K562 (cell line): Measurements from ENCODE around the gene LRRC10B. TPM values are rescaled to one million over a fixed set of nuclear protein-coding genes. Genes with fewer than 3 reads are reported as not detected.

ENCODE experiments used
- ATAC-seq: fragments of 200-7000 bp; cut with Tn5 transposase; 3 replicates; pipeline ENCODE4 v1.9.1; 2020; ENCODE audit warnings: moderate library complexity
- BruUV-seq: library from RNA; stranded (reverse); fragments of 400-500 nt; replicated peaks from 2 replicates; lab custom pipeline; 2021; lab: Mats Ljungman, UMichigan
- CTCF ChIA-PET: fragments of 300-600 bp; formaldehyde crosslinking; extraction: SDS; loops from one replicate; lab custom pipeline; 2021; ENCODE audit warnings: low intra/inter-chr PET ratio; lab: Yijun Ruan, JAX
- POLR2A ChIA-PET: fragments of 300-600, 350-650 bp; sonication (Branson Sonifier 250); formaldehyde crosslinking; extraction: SDS; loops from one replicate; lab custom pipeline; 2021; ENCODE audit warnings: antibody characterized with exemption, inconsistent platforms; lab: Yijun Ruan, JAX
- DNase-seq, 4 experiments: peaks; one replicate each; pipeline versions ENCODE4 v3.0.0 to v3.0.0-alpha.2; 2011 to 2018; ENCODE audit warnings: low spot score in 3 of 4, mixed read lengths in 3 of 4; ENCODE audit errors: extremely low read depth in 1 of 4
- FAIRE-seq: peaks from 2 replicates; lab custom pipeline; 2011; peaks lifted over from hg19 to GRCh38; lab: Jason Lieb, UNC
- H2AFZ ChIP-seq: 2 replicates; pipeline ENCODE4 v1.6.0; 2011; ENCODE audit warnings: low read depth, low read length, control low read depth, inconsistent platforms
- H3K27ac ChIP-seq: fragments of 200-600 bp; 3 replicates; pipeline ENCODE4 v1.8.0; 2011; ENCODE audit warnings: low read depth, mild to moderate bottlenecking, control low read depth, inconsistent platforms, low read length, moderate library complexity, mixed read lengths; ENCODE audit errors: extremely low read depth
- H3K27me3 ChIP-seq, 2 experiments: fragments of 300-600 bp in 1 of 2; 2 replicates in 1 of 2; 3 replicates in 1 of 2; pipeline versions ENCODE4 v1.6.0 to v1.8.0; 2011; ENCODE audit warnings: inconsistent platforms in 2 of 2, low read length in 2 of 2, mild to moderate bottlenecking in 1 of 2, mixed read lengths in 1 of 2, moderate library complexity in 1 of 2; ENCODE audit not compliant: control insufficient read depth in 2 of 2, insufficient read depth in 2 of 2
- H3K36me3 ChIP-seq: fragments of 300-600 bp; 3 replicates; pipeline ENCODE4 v1.8.0; 2011; ENCODE audit warnings: mild to moderate bottlenecking, low read length, inconsistent platforms; ENCODE audit not compliant: control insufficient read depth, insufficient read depth
- H3K4me1 ChIP-seq, 2 experiments: fragments of 200-600 bp in 1 of 2; replicated peaks in 1 of 2; 2 replicates in 1 of 2; 3 replicates in 1 of 2; pipeline versions ENCODE4 v1.5.1 to v1.8.0; 2011; ENCODE audit warnings: inconsistent platforms in 2 of 2, low read length in 2 of 2, mild to moderate bottlenecking in 1 of 2, mixed read lengths in 1 of 2, moderate library complexity in 1 of 2; ENCODE audit not compliant: control insufficient read depth in 2 of 2, insufficient read depth in 2 of 2
- H3K4me2 ChIP-seq: 2 replicates; pipeline ENCODE4 v1.6.1; 2011; ENCODE audit warnings: low read length, control low read depth, inconsistent platforms, mixed read lengths; ENCODE audit not compliant: insufficient read depth
- H3K4me3 ChIP-seq: fragments of 200-600 bp; sonication (generic), shearing (Covaris generic); 2 replicates; pipeline ENCODE4 v1.5.1; 2016; ENCODE audit warnings: control low read depth, inconsistent platforms
- H3K79me2 ChIP-seq: fragments of 200-600 bp; 3 replicates; pipeline ENCODE4 v1.8.0; 2011; ENCODE audit warnings: low read length, inconsistent platforms; ENCODE audit not compliant: control insufficient read depth, insufficient read depth
- H3K9ac ChIP-seq, 2 experiments: 2 replicates each; pipeline versions ENCODE4 v1.6.0 to v1.6.1; 2011; ENCODE audit warnings: low read depth in 2 of 2, low read length in 2 of 2, control low read depth in 1 of 2, inconsistent platforms in 1 of 2, mild to moderate bottlenecking in 1 of 2, mixed read lengths in 1 of 2; ENCODE audit not compliant: insufficient read depth in 1 of 2
- H3K9me1 ChIP-seq: one replicate; pipeline ENCODE4 v1.6.0; 2011; ENCODE audit warnings: inconsistent platforms, mild to moderate bottlenecking, low read length, moderate library complexity; ENCODE audit not compliant: control insufficient read depth, insufficient read depth
- H3K9me3 ChIP-seq: replicated peaks from 2 replicates; pipeline ENCODE4 v1.5.1; 2011; ENCODE audit warnings: low read depth, low read length, inconsistent platforms; ENCODE audit not compliant: control insufficient read depth, insufficient read depth
- H4K20me1 ChIP-seq: replicated peaks from 2 replicates; pipeline ENCODE4 v1.6.1; 2011; ENCODE audit warnings: low read length, inconsistent platforms, mixed read lengths; ENCODE audit not compliant: control insufficient read depth, insufficient read depth
- ADNP ChIP-seq: fragments of 200-800 bp; sonication (Bioruptor generic); IDR thresholded peaks from 2 replicates; pipeline ENCODE4 v1.6.1; 2016; ENCODE audit warnings: missing genetic modification characterization, missing compliant biosample characterization
- CTCF ChIP-seq, 3 experiments: IDR thresholded peaks in 2 of 3; conservative IDR thresholded peaks in 1 of 3; 2 replicates each; pipeline ENCODE4 v1.5.1; 2011 to 2012; ENCODE audit warnings: low read length in 3 of 3, mild to moderate bottlenecking in 3 of 3, control low read depth in 2 of 3, improper control_type of control experiment in 1 of 3, inconsistent platforms in 1 of 3, low read depth in 1 of 3, mixed read lengths in 1 of 3, moderate library complexity in 1 of 3; ENCODE audit not compliant: insufficient read depth in 2 of 3
- EP300 ChIP-seq: IDR thresholded peaks from 2 replicates; pipeline ENCODE4 v1.6.1; 2012; ENCODE audit warnings: low read length, improper control_type of control experiment
- ETS2 ChIP-seq: IDR thresholded peaks from 2 replicates; pipeline ENCODE4 v1.6.1; 2016; ENCODE audit warnings: borderline replicate concordance, missing genetic modification characterization, mild to moderate bottlenecking, moderate library complexity, missing compliant biosample characterization; ENCODE audit not compliant: poor library complexity, severe bottlenecking
- FOXP1 ChIP-seq: sonication (generic); formaldehyde crosslinking; IDR thresholded peaks from 2 replicates; pipeline ENCODE4 v1.8.0; 2022; ENCODE audit warnings: mild to moderate bottlenecking, missing genetic modification reagents
- HMGXB4 ChIP-seq: sonication (generic); formaldehyde crosslinking; IDR thresholded peaks from 2 replicates; pipeline ENCODE4 v1.8.1; 2023; ENCODE audit warnings: mild to moderate bottlenecking, missing genetic modification reagents
- KDM2B ChIP-seq: fragments of 250-450 bp; sonication (Bioruptor Pico); IDR thresholded peaks from 2 replicates; pipeline ENCODE4 v1.8.0; 2021; ENCODE audit warnings: mild to moderate bottlenecking, moderate library complexity
- MEF2D ChIP-seq: conservative IDR thresholded peaks from 2 replicates; pipeline ENCODE4 v1.6.1; 2016; ENCODE audit warnings: low read depth, missing genetic modification characterization, missing compliant biosample characterization
- NFRKB ChIP-seq: fragments of 450-650 bp; IDR thresholded peaks from 2 replicates; pipeline ENCODE4 v1.6.1; 2016; ENCODE audit warnings: low read depth
- POLR2AphosphoS5 ChIP-seq: IDR thresholded peaks from 2 replicates; pipeline ENCODE4 v1.6.1; 2011; ENCODE audit warnings: mild to moderate bottlenecking, low read depth, low read length, moderate library complexity; ENCODE audit not compliant: control insufficient read depth, insufficient read depth
- RFX1 ChIP-seq: fragments of 450-650 bp; IDR thresholded peaks from 2 replicates; pipeline ENCODE4 v1.6.1; 2016; ENCODE audit warnings: mild to moderate bottlenecking, moderate library complexity
- SMAD3 ChIP-seq: fragments of 450-650 bp; formaldehyde crosslinking; conservative IDR thresholded peaks from 2 replicates; pipeline ENCODE4 v1.4.0; 2020; ENCODE audit warnings: mild to moderate bottlenecking
- SMARCC2 ChIP-seq: fragments of 450-650 bp; IDR thresholded peaks from 2 replicates; pipeline ENCODE4 v1.6.1; 2017; ENCODE audit warnings: antibody characterized with exemption, moderate library complexity, mild to moderate bottlenecking, low read depth
- ZNF445 ChIP-seq: fragments of 250-450 bp; sonication (Bioruptor Pico); IDR thresholded peaks from 2 replicates; pipeline ENCODE4 v1.4.0; 2020; ENCODE audit warnings: low read depth, mild to moderate bottlenecking, moderate library complexity
- WGBS: fragments of 100-300 bp; shearing (Covaris generic); methylation state at CpG from one replicate; pipeline ENCODE4 v1.1.6; 2016; ENCODE audit warnings: low coverage, mixed read lengths; ENCODE audit not compliant: insufficient coverage; ENCODE audit errors: missing lambda C conversion rate; 5-methylcytosine and 5-hydroxymethylcytosine counted together
- in situ Hi-C: fragments of 300-500 bp; cut with MboI; formaldehyde crosslinking; loops from 4 replicates; pipeline ENCODE4 v1.15.0; 2018; ENCODE audit warnings: inconsistent platforms, mixed read lengths
- intact Hi-C: fragments of 100-400 bp; cut with micrococcal nuclease; formaldehyde crosslinking; loops from 2 replicates; pipeline ENCODE4 v1.14.2; 2022
- polyA plus RNA-seq, 8 experiments: library from polyadenylated mRNA; depleted of rRNA in 4 of 8; stranded (reverse) in 5 of 8; unstranded in 3 of 8; fragments of >200 nt; fragmentation: Nextera tagmentation in 2 of 8; fragmentation: Illumina TruSeq in 1 of 8; extraction: Ambion mirVana in 2 of 8; extraction: Trizol in 1 of 8; gene quantifications; 2 replicates each; pipeline versions ENCODE4 v1.2.1 to v1.2.3, GENCODE V29; 2011 to 2014; ENCODE audit warnings: inconsistent platforms in 1 of 8, missing spikeins in 1 of 8
- total RNA-seq, 7 experiments: library from RNA; depleted of rRNA in 6 of 7; stranded (reverse); fragments of >200 nt in 6 of 7; fragmentation: Illumina TruSeq in 2 of 7; extraction: Trizol in 2 of 7; gene quantifications; 2 replicates each; pipeline versions ENCODE4 v1.2.1 to v1.2.3, GENCODE V29; 2011 to 2021; ENCODE audit warnings: low replicate concordance in 1 of 7
- TF ChIP-seq, protein P1 (sequence below): sonication (generic); formaldehyde crosslinking; IDR thresholded peaks from 2 replicates; pipeline ENCODE4 v1.8.0; 2022; ENCODE audit warnings: mild to moderate bottlenecking, missing genetic modification reagents

LRRC10B gene
- total and polyA plus RNA-seq, 9 of the 15 experiments (the other 6 are each of a cell fraction or from before 2014, with no cell fraction given), result 0.11 TPM; not detected in 8

DNA sequence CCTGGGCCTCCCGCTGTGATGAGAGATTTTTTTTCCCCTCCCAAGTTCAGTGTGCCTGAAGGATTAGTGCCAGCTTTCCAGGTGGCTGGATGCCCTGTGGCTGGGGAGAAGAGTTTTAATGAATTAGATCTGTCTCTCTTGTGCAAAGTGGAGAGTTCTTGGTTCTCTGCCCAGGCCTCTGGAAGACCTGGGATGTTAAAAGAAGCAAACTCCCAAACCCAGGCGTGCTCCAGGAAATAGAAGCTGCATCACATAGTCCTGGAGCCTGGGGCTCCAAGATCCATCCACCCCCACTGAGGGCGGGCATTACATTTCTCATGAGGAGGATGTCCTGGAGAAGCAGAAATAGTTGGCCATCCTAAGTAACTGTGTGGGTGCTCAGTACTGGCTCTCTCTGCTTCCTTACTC lies 48.1 kb upstream of the LRRC10B start (continued):
- TF ChIP-seq, protein P1, sequence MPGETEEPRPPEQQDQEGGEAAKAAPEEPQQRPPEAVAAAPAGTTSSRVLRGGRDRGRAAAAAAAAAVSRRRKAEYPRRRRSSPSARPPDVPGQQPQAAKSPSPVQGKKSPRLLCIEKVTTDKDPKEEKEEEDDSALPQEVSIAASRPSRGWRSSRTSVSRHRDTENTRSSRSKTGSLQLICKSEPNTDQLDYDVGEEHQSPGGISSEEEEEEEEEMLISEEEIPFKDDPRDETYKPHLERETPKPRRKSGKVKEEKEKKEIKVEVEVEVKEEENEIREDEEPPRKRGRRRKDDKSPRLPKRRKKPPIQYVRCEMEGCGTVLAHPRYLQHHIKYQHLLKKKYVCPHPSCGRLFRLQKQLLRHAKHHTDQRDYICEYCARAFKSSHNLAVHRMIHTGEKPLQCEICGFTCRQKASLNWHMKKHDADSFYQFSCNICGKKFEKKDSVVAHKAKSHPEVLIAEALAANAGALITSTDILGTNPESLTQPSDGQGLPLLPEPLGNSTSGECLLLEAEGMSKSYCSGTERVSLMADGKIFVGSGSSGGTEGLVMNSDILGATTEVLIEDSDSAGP (CRISPR knock-in tag), result no peak
- TF ChIP-seq FOXP1 (no peak), KDM2B (CRISPR knock-in tag) (no peak)

- intact Hi-C loops, result no loop called here
- WGBS, result 53% methylated on average over 5 of the region's 5 CpGs
- ChIA-PET CTCF (no interaction called here), POLR2A (interaction anchor here (0.6 kb wide), 1 partner anchor 31 kb away, joined by 3 read pairs; the partner anchor contains the start of genes CPSF7 and SDHAF2)
- no peak overlapping the region for H2AFZ ChIP-seq
- ATAC-seq (peak; percentile 64), FAIRE-seq (no peak), DNase-seq (peak in 1 of 4 experiments; percentile 38)
- no peaks in the 10 kb centered on the region for H3K27me3 ChIP-seq
- no peaks in the 10 kb centered on the region for H3K9me3 ChIP-seq
- H4K20me1 ChIP-seq, result no peaks in the 10 kb centered on the region
- in situ Hi-C loops, result no loop called here
- H3K27ac ChIP-seq, result no peak overlapping the region
- no TSS peak for BruUV-seq
- H3K9ac ChIP-seq, result no peak overlapping the region
- no peak overlapping the region for H3K4me2 ChIP-seq
- no peaks in the 10 kb centered on the region for H3K36me3 ChIP-seq
- no peak overlapping the region for H3K4me3 ChIP-seq
- no peaks in the 10 kb centered on the region for H3K4me1 ChIP-seq
- no peaks in the 10 kb centered on the region for H3K79me2 ChIP-seq
- no peaks in the 10 kb centered on the region for H3K9me1 ChIP-seq
- TF ChIP-seq SMARCC2 (no peak), CTCF (IDR thresholded peaks at IDR 0.05 in 2 of 3, conservative IDR thresholded peaks at IDR 0.05 in 1 of 3; ENCODE audit: insufficient read depth in 2 of 3, low read depth in 1 of 3, low read length in 3 of 3) (peak; percentile 29 to 43 (median 31); a peak in 3 of 6 replicates), MEF2D (tag) (no peak), HMGXB4 (CRISPR knock-in tag) (no peak), POLR2AphosphoS5 (no peak), RFX1 (0 out of 2 replicates have a peak, but pooled peaks have one; percentile 13), ZNF445 (CRISPR knock-in tag) (no peak), NFRKB (no peak), EP300 (no peak), ETS2 (tag) (no peak), SMAD3 (CRISPR knock-in tag) (no peak), ADNP (no peak)
Observed at GRCh38 chr11:61460986-61461385, 47.6 kb upstream of the LRRC10B start.
